Testis (tissue), 5 donors: ENCODE data around the gene HNRNPR. TPM values are rescaled to one million over a fixed set of nuclear protein-coding genes. Genes with fewer than 3 reads are reported as not detected.
A peak's percentile ranks its signal among the peaks of the same experiment; 100 is the strongest.

Source experiments
- DNase-seq: peaks from one replicate; pipeline ENCODE4 v3.0.0-alpha.2; 2019
- H3K27ac ChIP-seq, 2 donors: fragments of 200-600 bp; sonication (generic); one replicate each; pipeline ENCODE4 v1.5.1; 2019
- H3K27me3 ChIP-seq: fragments of 200-600 bp; sonication (generic); one replicate; pipeline ENCODE4 v1.5.1; 2019
- H3K36me3 ChIP-seq: fragments of 200-600 bp; sonication (generic); one replicate; pipeline ENCODE4 v1.5.1; 2017; ENCODE audit warnings: low read depth; ENCODE audit errors: missing control alignments
- H3K4me1 ChIP-seq: fragments of 200-600 bp; sonication (generic); one replicate; pipeline ENCODE4 v1.5.1; 2019
- H3K4me3 ChIP-seq, 2 donors: fragments of 200-600 bp; sonication (generic); one replicate each; pipeline ENCODE4 v1.5.1; 2017 to 2019
- H3K9me3 ChIP-seq: fragments of 200-600 bp; sonication (generic); one replicate; pipeline ENCODE4 v1.5.1; 2017
- CTCF ChIP-seq, 3 experiments: fragments of 450-650 bp in 2 of 3; fragments of 200-600 bp in 1 of 3; sonication (generic) in 1 of 3; IDR thresholded peaks; one replicate each; pipeline ENCODE4 v1.5.1; 2016 to 2019; ENCODE audit warnings: antibody characterized with exemption in 3 of 3, mild to moderate bottlenecking in 2 of 3, moderate library complexity in 1 of 3
- POLR2A ChIP-seq: fragments of 450-650 bp; IDR thresholded peaks from one replicate; pipeline ENCODE4 v1.6.1; 2017; ENCODE audit warnings: antibody characterized with exemption, mild to moderate bottlenecking, moderate library complexity
- WGBS, 2 donors: methylation state at CpG; one replicate each; pipeline ENCODE4 v1.1.5; 2018; 5-methylcytosine and 5-hydroxymethylcytosine counted together
- intact Hi-C: fragments of 100-400 bp; cut with DNase I; formaldehyde crosslinking; loops from one replicate; pipeline ENCODE4 v1.15.1; 2023; ENCODE audit warnings: low total_unique reads
- long read RNA-seq, 2 donors: transcript quantifications; one replicate each; lab custom pipeline, GENCODE V29; 2026
- polyA plus RNA-seq: library from polyadenylated mRNA; stranded (reverse); fragments of 350-450 nt; fragmentation: Illumina TruSeq; extraction: RNeasy Lipid Tissue Mini Kit (QIAGEN cat#74804); gene quantifications from one replicate; pipeline ENCODE4 v1.2.3, GENCODE V29; 2014; ENCODE audit warnings: low read depth, low replicate concordance; ENCODE audit not compliant: insufficient read depth
- total RNA-seq, 2 donors: library from RNA; depleted of rRNA; stranded (reverse); fragments of >200 nt; gene quantifications; one replicate each; pipeline ENCODE4 v1.2.3, GENCODE V29; 2016

HNRNPR gene
- 10 to 100 TPM; 93.8 to 95.8 TPM for total RNA-seq
- 89.6 TPM for polyA plus RNA-seq
- long read RNA-seq, donor 1, transcript HNRNPR-201 (11 exons, 2,629 nt): major isoform, 10 of 56 reads
- long read RNA-seq, donor 1, transcript HNRNPR-202 (11 exons, 2,694 nt): minor isoform, 7 of 56 reads
- long read RNA-seq, donor 1, partial matches to known transcripts: 8 of 56 reads
- long read RNA-seq, donor 1, other reads (novel, unspliced or antisense): 25 of 56 reads
- long read RNA-seq, donor 2, full-length matches to known transcripts: 16 of 37 reads
- long read RNA-seq, donor 2, partial matches to known transcripts: 15 of 37 reads
- long read RNA-seq, donor 2, other reads (novel, unspliced or antisense): 6 of 37 reads

- Histone ChIP-seq H3K27ac (peak within 1 kb of the TSS; percentile 97 to 98), H3K27me3 (no peaks in the 10 kb centered on the region), H3K9me3 (no peaks in the 10 kb centered on the region), H3K36me3 (no peaks in the 10 kb centered on the region), H3K4me3 (peak within 1 kb of the TSS; percentile 94 to 97), H3K4me1 (peaks cover 30% of the 10 kb centered on the region)
- 0% methylated on average over 54 to 74 of the region's 87 CpGs for WGBS, 2 donors
- DNase-seq: peak; percentile 100
- TF ChIP-seq CTCF (IDR thresholded peaks at IDR 0.05) (no peak), POLR2A (peak; percentile 25)
- intact Hi-C loops: no loop called here
Observed at GRCh38 chr1:23344111-23344986, at the start of gene HNRNPR. Gene HNRNPR, minus strand, starts transcription at chr1:23344284. Its CDS starts 3,276 bp downstream, at chr1:23341008.

GRCh38 chr1:23393706-23394105 is 49.6 kb upstream of the HNRNPR start:
- intact Hi-C loops: no loop called here
- Histone ChIP-seq H3K4me1 (peaks cover 26% of the 10 kb centered on the region), H3K36me3 (no peaks in the 10 kb centered on the region), H3K4me3 (no peak overlapping the region), H3K9me3 (no peaks in the 10 kb centered on the region), H3K27me3 (no peaks in the 10 kb centered on the region), H3K27ac (peak overlapping the region; percentile 65 to 84)
- no peak for TF ChIP-seq POLR2A
- no peak for TF ChIP-seq CTCF (IDR thresholded peaks at IDR 0.05)
- DNase-seq: peak; percentile 77
- 64 to 71% methylated on average over 7 to 15 of the region's 15 CpGs for WGBS, 2 donors

GRCh38 chr1:23392125-23392855 is 48.2 kb upstream of the HNRNPR start:
- no peak for DNase-seq
- H3K4me1 ChIP-seq: peaks cover 33% of the 10 kb centered on the region
- no peaks in the 10 kb centered on the region for H3K36me3 ChIP-seq
- no peaks in the 10 kb centered on the region for H3K9me3 ChIP-seq
- no peak overlapping the region for H3K4me3 ChIP-seq
- intact Hi-C loops: no loop called here
- WGBS, 2 donors: 67 to 70% methylated on average over 2 of the region's 2 CpGs
- no peaks in the 10 kb centered on the region for H3K27me3 ChIP-seq
- H3K27ac ChIP-seq: no peak overlapping the region
- TF ChIP-seq CTCF (IDR thresholded peaks at IDR 0.05) (no peak), POLR2A (no peak)

- Histone ChIP-seq H3K4me1 (peaks cover 27% of the 10 kb centered on the region), H3K27me3 (no peaks in the 10 kb centered on the region), H3K27ac (no peak overlapping the region), H3K9me3 (no peaks in the 10 kb centered on the region), H3K4me3 (no peak overlapping the region), H3K36me3 (no peaks in the 10 kb centered on the region)
- intact Hi-C loops: no loop called here
- DNase-seq: no peak
- no peak for TF ChIP-seq POLR2A
- TF ChIP-seq CTCF (IDR thresholded peaks at IDR 0.05): no peak
- 67 to 74% methylated on average over 9 of the region's 9 CpGs for WGBS, 2 donors
Observed at GRCh38 chr1:23389837-23390321, 45.8 kb upstream of the HNRNPR start.
